Transverse colon (tissue), 4 donors: ENCODE data around the gene DSCAM. TPM values are rescaled to one million over a fixed set of nuclear protein-coding genes. Genes with fewer than 3 reads are reported as not detected.

Source experiments
- DNase-seq: peaks from one replicate; pipeline ENCODE4 v3.0.0-alpha.2; 2019
- H3K27ac ChIP-seq, 4 donors: fragments of 200-600 bp; sonication (generic); 2 replicates each; pipeline ENCODE4 v1.5.1; 2016 to 2018; ENCODE audit warnings: inconsistent platforms in 4 of 4
- H3K27me3 ChIP-seq: fragments of 200-600 bp; sonication (generic); 2 replicates; pipeline ENCODE4 v1.5.1; 2017; ENCODE audit warnings: inconsistent platforms
- H3K36me3 ChIP-seq, 4 donors: fragments of 200-600 bp; sonication (generic); 2 replicates each; pipeline ENCODE4 v1.5.1; 2017 to 2019; ENCODE audit warnings: inconsistent platforms in 4 of 4
- H3K4me1 ChIP-seq, 4 donors: fragments of 200-600 bp; sonication (generic); 2 replicates each; pipeline ENCODE4 v1.5.1; 2017 to 2020; ENCODE audit warnings: inconsistent platforms in 4 of 4
- H3K4me3 ChIP-seq, 4 donors: fragments of 200-600 bp; sonication (generic); 1 replicate in 1 of 4; 2 replicates in 3 of 4; pipeline versions ENCODE4 v1.5.1 to v1.6.1; 2017 to 2019; ENCODE audit warnings: inconsistent platforms in 4 of 4
- H3K9me3 ChIP-seq, 2 donors: fragments of 200-600 bp; sonication (generic); 2 replicates each; pipeline ENCODE4 v1.5.1; 2017 to 2019; ENCODE audit warnings: inconsistent platforms in 2 of 2
- EP300 ChIP-seq: sonication (generic); formaldehyde crosslinking; IDR thresholded peaks from one replicate; pipeline ENCODE4 v1.6.1; 2017; ENCODE audit warnings: antibody characterized with exemption, low read depth
- POLR2A ChIP-seq: fragments of 450-650 bp; IDR thresholded peaks from one replicate; pipeline ENCODE4 v1.6.1; 2016; ENCODE audit warnings: antibody characterized with exemption, mild to moderate bottlenecking, moderate library complexity
- POLR2AphosphoS5 ChIP-seq, 3 donors: sonication (generic); formaldehyde crosslinking; IDR thresholded peaks; one replicate each; pipeline ENCODE4 v1.6.1; 2016; ENCODE audit warnings: antibody characterized with exemption in 3 of 3
- WGBS, 2 donors: methylation state at CpG; one replicate each; pipeline ENCODE4 v1.1.5; 2018; ENCODE audit warnings: low coverage in 1 of 2; 5-methylcytosine and 5-hydroxymethylcytosine counted together
- in situ Hi-C, 4 donors: fragments of 200-750 bp; cut with MboI; loops; one replicate each; pipeline versions ENCODE4 v1.15.0 to v1.15.1; 2017; ENCODE audit warnings: low sequenced_read_pairs in 3 of 4, low pct_ligation_motif_present in 1 of 4, low pct_unique_long_range_greater_than_20kb in 1 of 4
- intact Hi-C: fragments of 100-400 bp; cut with DNase I; formaldehyde crosslinking; loops from one replicate; pipeline ENCODE4 v1.15.1; 2023; ENCODE audit warnings: low total_unique reads
- total RNA-seq, 4 donors: library from RNA; depleted of rRNA; stranded (reverse); fragments of >200 nt; gene quantifications; one replicate each; pipeline ENCODE4 v1.1.0, GENCODE V29; 2016
- TF ChIP-seq, protein P1 (sequence below), 5 experiments: fragments of 200-600 bp in 3 of 5; fragments of 450-650 bp in 2 of 5; sonication (generic) in 3 of 5; IDR thresholded peaks; 1 replicate in 2 of 5; 2 replicates in 3 of 5; pipeline ENCODE4 v1.5.1; 2016 to 2017; ENCODE audit warnings: antibody characterized with exemption in 5 of 5, inconsistent platforms in 3 of 5, mild to moderate bottlenecking in 2 of 5, moderate library complexity in 1 of 5

DSCAM gene
- total RNA-seq, 4 donors from 2014 or later: 0.16 TPM; not detected in 3

DNA sequence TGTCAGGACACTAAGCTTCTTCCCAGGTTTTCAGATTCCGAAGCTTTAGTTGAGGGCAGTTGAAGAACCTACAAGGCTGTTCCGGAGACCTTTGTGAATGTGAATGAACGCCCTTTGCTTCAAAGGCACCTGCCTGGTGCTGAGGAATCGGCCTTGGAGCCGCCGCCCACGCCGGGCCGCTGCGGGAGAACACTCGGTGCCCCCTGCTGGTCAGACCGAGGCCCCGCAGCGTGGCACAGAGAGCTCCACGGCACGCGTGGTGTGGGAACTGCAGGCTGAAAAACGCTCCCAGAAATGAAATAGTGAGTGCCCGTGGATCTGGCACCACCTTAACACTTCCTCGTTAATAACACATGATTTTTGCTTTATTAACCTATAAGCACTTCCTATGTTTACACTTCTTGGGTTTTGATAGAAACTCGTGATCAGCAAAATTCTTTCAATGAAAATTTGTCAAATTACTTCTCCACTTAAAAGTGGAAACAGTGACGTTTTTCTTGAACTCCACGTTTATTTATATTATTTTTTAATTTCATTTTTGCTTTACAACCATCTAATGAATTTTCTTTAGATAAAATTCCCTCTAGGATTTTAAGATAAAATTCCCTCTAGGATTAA is 460.6 kb downstream of the DSCAM start:
- no peak for TF ChIP-seq EP300
- TF ChIP-seq, protein P1, sequence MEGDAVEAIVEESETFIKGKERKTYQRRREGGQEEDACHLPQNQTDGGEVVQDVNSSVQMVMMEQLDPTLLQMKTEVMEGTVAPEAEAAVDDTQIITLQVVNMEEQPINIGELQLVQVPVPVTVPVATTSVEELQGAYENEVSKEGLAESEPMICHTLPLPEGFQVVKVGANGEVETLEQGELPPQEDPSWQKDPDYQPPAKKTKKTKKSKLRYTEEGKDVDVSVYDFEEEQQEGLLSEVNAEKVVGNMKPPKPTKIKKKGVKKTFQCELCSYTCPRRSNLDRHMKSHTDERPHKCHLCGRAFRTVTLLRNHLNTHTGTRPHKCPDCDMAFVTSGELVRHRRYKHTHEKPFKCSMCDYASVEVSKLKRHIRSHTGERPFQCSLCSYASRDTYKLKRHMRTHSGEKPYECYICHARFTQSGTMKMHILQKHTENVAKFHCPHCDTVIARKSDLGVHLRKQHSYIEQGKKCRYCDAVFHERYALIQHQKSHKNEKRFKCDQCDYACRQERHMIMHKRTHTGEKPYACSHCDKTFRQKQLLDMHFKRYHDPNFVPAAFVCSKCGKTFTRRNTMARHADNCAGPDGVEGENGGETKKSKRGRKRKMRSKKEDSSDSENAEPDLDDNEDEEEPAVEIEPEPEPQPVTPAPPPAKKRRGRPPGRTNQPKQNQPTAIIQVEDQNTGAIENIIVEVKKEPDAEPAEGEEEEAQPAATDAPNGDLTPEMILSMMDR (IDR thresholded peaks at IDR 0.05): peak; percentile 51 to 79 (median 66)
- intact Hi-C loops (no loop called here), in situ Hi-C loops (loop anchor here in 1 of 4 donors (25.0 kb wide), 1 partner anchor 249 kb away; no protein-coding TSS in a partner anchor)
- WGBS, 2 donors: 10 to 16% methylated on average over 5 to 23 of the region's 23 CpGs
- H3K4me1 ChIP-seq: no peaks in the 10 kb centered on the region
- DNase-seq: peak; percentile 34
- H3K4me3 ChIP-seq: no peak overlapping the region
- peaks cover 3% of the 10 kb centered on the region for H3K27me3 ChIP-seq
- H3K9me3 ChIP-seq: no peaks in the 10 kb centered on the region
- no peak overlapping the region for H3K27ac ChIP-seq
- no peaks in the 10 kb centered on the region for H3K36me3 ChIP-seq

DNA sequence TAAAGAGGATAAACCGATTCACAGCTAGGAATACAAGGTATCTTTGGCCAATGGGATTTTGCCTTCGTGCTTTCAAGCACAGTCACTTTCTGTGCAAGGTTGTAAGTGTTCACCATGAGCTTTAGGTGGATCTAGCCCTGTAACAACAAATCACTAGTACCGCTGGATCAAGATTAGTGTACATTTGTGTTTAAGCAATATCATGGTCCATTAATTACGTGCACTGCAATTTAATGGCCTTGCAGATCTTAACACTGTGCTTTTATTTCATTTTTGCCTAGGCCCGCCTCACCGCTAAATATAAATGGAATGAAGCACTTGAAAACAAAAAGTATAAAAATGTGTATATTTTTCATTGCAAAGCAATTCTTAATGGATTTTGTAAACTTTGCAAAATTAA is 461.1 kb downstream of the DSCAM start:
- Histone ChIP-seq H3K4me1 (no peaks in the 10 kb centered on the region), H3K27me3 (peaks cover 3% of the 10 kb centered on the region), H3K27ac (no peak overlapping the region), H3K36me3 (no peaks in the 10 kb centered on the region), H3K4me3 (no peak overlapping the region), H3K9me3 (no peaks in the 10 kb centered on the region)
- in situ Hi-C loops (loop anchor here in 1 of 4 donors (25.0 kb wide), 1 partner anchor 249 kb away; no protein-coding TSS in a partner anchor), intact Hi-C loops (no loop called here)
- no peak for TF ChIP-seq EP300
- no peak for TF ChIP-seq POLR2A
- no peak for TF ChIP-seq POLR2AphosphoS5 (IDR thresholded peaks at IDR 0.05)
- TF ChIP-seq, protein P1 (IDR thresholded peaks at IDR 0.05): no peak
- WGBS, 2 donors: 86 to 93% methylated on average over 6 of the region's 6 CpGs
- DNase-seq: no peak

GRCh38 chr21:40383951-40384350 is 463.0 kb downstream of the DSCAM start:
- in situ Hi-C loops (loop anchor here in 1 of 4 donors (25.0 kb wide), 1 partner anchor 247 kb away; no protein-coding TSS in a partner anchor), intact Hi-C loops (no loop called here)
- H3K4me1 ChIP-seq: no peaks in the 10 kb centered on the region
- no peak overlapping the region for H3K4me3 ChIP-seq
- no peaks in the 10 kb centered on the region for H3K9me3 ChIP-seq
- DNase-seq: no peak
- no peaks in the 10 kb centered on the region for H3K36me3 ChIP-seq
- peaks cover 3% of the 10 kb centered on the region for H3K27me3 ChIP-seq
- WGBS, 2 donors: 75 to 79% methylated on average over 2 to 5 of the region's 5 CpGs
- H3K27ac ChIP-seq: no peak overlapping the region
- TF ChIP-seq POLR2AphosphoS5 (IDR thresholded peaks at IDR 0.05): no peak

DNA sequence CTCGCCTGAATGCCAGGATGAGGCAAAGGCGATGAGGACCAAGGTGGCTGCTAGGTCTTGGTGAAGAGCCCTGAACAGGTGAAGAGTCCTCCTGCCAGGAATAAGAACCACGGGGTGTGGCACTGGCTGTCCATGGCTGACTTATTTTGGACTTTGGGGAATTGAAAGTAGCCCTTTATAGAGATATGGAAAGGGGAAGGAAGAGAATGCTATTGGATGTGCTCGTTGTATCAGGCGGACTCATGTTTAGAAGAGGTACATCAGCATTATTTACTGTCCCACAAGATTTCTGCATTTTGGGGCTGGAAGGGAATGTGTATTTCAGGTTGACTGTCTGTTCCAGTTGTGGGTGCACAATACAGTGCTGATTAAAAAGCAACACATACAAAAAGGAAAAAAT is 465.8 kb downstream of the DSCAM start:
- no peak overlapping the region for H3K27ac ChIP-seq
- 75 to 83% methylated on average over 4 to 5 of the region's 5 CpGs for WGBS, 2 donors
- H3K9me3 ChIP-seq: no peaks in the 10 kb centered on the region
- in situ Hi-C loops (loop anchor here in 1 of 4 donors (25.0 kb wide), 1 partner anchor 244 kb away; no protein-coding TSS in a partner anchor), intact Hi-C loops (no loop called here)
- H3K4me1 ChIP-seq: no peaks in the 10 kb centered on the region
- H3K36me3 ChIP-seq: no peaks in the 10 kb centered on the region
- no peak for TF ChIP-seq POLR2A
- no peak for TF ChIP-seq EP300
- no peak for TF ChIP-seq POLR2AphosphoS5 (IDR thresholded peaks at IDR 0.05)
- TF ChIP-seq, protein P1 (IDR thresholded peaks at IDR 0.05): no peak
- no peak overlapping the region for H3K4me3 ChIP-seq
- no peaks in the 10 kb centered on the region for H3K27me3 ChIP-seq
- no peak for DNase-seq
